Stimulated activated CD4-positive, alpha-beta T cell treated with anti-CD3 and anti-CD28 coated beads, Interleukin-1b, Interleukin-23, amount 100 ng/mL, for 48 hours (primary cell): ENCODE measurements around the gene PIM3.
A peak's percentile ranks its signal among the peaks of the same experiment; 100 is the strongest.

Experiments used
- DNase-seq: peaks from one replicate; pipeline ENCODE4 v3.0.0-alpha.2; 2020

PIM3 gene

DNA sequence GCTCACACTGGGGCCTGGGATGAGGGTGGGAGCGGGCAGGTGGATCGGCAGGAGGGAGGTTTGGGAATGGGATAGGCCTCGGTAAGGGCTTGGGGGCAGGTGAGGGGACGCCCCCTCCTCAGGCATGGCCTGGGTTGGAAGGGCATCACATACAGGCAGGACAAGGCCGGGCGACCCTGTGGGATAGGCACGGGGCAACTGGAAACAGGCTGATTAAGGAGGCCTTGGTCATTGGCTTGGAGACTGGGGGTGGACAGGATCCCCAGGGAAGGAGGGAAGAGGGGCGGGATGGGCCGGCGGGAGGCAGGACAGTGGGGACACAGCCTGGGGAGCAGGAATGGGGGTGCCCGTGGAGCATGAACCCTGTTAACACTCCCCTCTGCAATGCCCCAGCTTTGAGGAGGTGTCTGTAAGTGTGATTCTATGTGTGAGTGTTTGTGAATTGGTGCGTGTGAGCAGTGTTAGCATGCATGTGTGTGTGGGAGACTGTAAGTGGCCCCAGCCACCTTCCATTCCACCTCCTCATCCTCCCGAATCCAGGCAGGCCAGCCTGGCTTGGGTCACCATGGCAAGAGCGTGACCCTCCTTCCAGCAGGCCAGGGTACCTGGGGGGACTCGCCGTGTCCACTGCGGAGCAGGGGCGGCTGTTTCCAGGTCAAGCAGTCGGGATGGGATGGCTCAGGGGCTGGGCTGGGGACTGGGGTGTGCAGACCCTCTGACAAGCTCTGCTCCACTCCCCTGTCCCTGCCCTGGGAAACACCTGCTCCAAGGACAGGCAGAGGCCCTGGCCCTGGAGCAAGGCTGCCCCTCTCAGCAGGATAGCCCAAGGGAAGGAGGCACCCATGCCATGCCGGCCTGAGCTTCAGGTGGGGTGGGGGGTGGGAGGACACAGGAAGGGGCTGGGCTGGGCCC, 3.4 kb upstream of the PIM3 start:
- DNase-seq, result no peak

DNA sequence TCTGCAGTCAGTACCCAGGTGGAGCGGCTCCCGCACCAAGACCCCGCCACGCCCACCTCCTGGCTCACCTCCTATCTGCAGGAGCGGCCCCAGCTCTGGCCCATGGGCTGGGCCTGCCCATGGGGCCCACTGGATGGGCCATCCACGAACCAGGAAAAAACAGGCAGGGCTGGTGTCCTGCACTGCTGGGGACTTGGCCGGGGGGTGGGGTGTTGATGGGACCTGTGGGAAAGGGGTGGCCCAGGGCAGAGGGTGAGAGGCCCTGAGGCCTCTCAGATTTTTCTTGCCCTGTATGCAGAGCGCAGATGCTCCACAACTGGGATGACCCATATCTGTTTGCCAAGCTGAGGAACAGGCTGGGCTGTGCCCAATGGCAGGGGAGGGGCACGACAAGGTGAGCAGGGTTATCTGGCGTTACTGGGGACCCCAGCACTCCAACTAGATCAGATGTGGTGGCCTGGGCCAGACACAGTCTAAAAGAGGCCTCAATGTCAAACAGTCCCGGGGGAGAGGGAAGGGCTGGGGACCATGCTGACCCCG, 2.7 kb upstream of the PIM3 start:
- no peak for DNase-seq

DNA sequence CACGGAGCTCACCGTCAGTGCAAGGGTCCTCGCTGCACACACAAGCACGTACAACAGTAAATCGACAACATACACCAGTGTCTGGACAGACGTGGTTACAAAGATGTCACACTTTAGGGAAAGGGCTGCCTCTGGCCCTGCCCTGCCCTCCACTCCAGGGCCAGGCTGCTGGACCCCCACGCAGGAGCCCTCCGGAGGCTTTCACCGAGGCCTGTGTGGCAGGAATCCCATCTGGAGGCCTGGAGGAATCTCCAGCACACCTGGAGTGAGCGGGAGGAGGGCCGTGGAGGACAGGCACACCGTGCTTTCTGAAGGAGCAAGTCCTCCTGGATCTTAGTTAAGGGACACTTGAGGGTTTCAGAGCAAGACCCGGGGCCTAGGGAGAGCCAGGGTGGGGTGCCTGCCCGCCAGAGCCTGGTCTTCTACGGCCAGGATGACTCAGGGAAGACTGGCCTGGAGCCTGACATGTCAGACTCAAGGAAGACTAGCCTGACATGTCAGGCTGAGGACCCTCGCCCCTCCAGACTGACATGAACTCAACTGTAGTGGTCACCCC, 2.1 kb upstream of the PIM3 start:
- no peak for DNase-seq

DNA sequence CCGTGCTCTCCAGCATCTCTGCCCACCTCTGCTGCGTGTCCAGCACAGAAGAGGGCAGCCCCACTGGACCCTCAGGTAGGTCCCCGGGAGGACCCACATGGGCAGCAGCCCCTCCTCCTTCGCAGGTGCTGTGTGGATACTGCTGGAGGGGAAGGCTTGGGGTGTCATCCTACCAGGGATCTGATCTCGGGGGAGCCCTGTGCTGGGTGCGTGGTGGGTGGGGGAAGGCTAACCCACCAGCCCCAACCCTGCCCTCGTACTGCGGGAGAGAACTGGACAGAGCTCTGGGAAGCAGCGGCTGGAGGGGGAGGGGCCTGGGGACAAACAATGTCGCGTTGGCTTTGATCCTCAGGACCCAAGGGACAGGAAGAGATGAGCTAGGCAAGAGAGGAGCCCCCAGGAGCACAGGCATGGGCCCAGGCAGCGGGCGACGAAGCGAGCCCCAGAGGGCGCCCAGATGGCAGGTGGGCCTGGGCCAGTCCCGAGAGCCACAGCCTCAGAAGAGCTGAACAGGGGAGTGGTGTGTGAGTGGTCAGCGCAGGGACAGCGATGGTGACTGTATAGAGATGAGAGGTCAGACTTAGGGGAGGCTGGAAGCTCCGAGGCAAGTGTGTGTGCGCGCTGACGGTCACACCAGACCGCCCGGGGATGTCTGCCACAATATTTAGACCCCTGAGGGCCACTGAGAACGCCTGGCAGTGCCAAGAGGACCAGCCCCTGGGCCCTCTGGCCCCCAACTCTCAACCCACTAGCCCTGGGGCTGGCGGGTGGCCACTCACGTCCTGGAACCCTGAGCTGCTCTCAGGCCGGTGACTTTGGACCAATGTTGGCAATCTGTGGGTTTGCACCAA, 1.4 kb upstream of the PIM3 start:
- no peak for DNase-seq

DNA sequence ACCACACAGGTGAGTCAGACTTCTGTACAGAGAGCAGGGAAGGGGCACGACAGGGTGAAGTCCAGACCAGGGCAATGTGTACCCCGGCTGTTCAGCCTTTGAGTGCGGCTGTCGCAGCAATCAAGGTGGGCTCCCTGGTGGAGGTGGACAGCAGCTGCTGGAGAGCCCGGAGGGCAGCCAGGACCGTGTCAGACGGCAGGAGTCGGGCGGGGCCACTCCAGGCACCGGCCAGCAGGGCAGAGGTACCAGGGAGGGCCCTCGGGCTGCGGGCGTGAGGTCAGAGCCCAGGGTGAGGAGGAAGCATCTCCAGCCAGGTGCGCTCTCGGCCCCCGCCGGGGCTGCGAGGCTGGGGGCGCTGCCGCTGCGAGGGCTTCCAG, 802 bp upstream of the PIM3 start:
- DNase-seq, result no peak

DNA sequence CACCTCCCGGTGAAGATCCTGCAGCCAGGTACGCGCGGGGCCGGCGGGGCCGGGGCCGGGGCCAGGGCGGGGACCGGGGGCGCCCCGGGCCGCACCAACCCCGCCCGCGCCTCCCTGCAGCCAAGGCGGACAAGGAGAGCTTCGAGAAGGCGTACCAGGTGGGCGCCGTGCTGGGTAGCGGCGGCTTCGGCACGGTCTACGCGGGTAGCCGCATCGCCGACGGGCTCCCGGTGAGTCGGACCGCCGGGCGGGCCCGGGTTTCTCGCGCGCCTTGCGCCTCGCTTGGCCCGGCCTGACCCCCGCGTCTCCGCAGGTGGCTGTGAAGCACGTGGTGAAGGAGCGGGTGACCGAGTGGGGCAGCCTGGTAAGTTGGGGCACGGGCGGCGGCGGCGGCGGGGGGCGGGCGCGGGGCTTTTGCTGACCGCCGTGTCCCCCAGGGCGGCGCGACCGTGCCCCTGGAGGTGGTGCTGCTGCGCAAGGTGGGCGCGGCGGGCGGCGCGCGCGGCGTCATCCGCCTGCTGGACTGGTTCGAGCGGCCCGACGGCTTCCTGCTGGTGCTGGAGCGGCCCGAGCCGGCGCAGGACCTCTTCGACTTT, 531 bp downstream of the PIM3 start:
- no peak for DNase-seq

DNA sequence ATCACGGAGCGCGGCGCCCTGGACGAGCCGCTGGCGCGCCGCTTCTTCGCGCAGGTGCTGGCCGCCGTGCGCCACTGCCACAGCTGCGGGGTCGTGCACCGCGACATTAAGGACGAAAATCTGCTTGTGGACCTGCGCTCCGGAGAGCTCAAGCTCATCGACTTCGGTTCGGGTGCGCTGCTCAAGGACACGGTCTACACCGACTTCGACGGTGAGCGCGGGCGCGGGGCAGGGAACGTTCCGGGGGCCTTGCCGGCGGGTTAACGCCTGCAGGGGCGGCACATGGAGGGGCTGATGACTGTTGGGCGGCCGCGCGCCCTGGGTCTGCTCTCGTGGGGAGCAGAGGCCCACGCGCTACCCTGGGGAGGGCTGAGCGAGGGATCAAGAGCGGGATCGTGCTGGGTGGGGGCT, 1.0 kb downstream of the PIM3 start:
- no peak for DNase-seq

DNA sequence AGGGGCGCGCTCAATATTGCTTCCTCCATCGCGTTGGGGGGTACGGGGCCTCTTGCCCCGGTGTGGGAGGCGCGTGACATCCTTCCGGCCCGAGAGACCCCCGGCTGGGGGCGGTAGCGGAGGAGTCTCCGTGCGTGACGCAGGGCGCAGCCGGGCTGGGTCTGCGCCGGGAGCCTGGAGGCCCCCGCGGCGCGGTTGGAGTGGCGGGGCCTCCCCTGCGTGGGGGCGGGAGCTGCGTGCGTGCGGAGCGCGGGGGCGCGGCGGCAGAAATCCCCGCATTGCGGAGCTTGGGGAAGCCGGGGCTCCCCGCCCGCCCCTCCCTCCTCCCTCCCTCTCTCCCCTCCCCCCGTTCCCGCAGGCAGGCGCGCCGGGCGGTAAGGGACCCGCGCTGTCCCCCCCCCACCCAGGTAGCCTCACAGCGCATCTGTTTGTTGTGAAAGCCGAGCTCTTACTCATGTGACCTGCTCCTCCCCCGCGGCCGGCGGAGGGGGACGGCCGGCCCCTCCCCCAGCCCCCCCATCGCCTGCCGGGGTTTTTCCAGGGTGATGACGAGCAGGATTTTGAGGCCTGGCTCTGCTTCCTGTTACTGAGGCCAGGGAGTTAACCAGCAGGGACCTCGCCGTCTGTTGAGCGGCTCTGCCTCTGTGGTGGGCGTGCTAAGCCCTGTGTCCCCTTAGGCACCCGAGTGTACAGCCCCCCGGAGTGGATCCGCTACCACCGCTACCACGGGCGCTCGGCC, 1.6 kb downstream of the PIM3 start:
- DNase-seq, result peak; percentile 89

DNA sequence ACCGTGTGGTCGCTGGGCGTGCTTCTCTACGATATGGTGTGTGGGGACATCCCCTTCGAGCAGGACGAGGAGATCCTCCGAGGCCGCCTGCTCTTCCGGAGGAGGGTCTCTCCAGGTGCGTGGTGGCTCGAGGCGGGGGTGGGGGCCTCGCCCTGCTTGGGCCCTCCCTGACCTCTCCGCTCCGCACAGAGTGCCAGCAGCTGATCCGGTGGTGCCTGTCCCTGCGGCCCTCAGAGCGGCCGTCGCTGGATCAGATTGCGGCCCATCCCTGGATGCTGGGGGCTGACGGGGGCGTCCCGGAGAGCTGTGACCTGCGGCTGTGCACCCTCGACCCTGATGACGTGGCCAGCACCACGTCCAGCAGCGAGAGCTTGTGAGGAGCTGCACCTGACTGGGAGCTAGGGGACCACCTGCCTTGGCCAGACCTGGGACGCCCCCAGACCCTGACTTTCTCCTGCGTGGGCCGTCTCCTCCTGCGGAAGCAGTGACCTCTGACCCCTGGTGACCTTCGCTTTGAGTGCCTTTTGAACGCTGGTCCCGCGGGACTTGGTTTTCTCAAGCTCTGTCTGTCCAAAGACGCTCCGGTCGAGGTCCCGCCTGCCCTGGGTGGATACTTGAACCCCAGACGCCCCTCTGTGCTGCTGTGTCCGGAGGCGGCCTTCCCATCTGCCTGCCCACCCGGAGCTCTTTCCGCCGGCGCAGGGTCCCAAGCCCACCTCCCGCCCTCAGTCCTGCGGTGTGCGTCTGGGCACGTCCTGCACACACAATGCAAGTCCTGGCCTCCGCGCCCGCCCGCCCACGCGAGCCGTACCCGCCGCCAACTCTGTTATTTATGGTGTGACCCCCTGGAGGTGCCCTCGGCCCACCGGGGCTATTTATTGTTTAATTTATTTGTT, 2.4 kb downstream of the PIM3 start:
- DNase-seq, result peak; percentile 6

DNA sequence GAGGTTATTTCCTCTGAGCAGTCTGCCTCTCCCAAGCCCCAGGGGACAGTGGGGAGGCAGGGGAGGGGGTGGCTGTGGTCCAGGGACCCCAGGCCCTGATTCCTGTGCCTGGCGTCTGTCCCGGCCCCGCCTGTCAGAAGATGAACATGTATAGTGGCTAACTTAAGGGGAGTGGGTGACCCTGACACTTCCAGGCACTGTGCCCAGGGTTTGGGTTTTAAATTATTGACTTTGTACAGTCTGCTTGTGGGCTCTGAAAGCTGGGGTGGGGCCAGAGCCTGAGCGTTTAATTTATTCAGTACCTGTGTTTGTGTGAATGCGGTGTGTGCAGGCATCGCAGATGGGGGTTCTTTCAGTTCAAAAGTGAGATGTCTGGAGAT, 3.1 kb downstream of the PIM3 start:
- DNase-seq, result peak; percentile 1

DNA sequence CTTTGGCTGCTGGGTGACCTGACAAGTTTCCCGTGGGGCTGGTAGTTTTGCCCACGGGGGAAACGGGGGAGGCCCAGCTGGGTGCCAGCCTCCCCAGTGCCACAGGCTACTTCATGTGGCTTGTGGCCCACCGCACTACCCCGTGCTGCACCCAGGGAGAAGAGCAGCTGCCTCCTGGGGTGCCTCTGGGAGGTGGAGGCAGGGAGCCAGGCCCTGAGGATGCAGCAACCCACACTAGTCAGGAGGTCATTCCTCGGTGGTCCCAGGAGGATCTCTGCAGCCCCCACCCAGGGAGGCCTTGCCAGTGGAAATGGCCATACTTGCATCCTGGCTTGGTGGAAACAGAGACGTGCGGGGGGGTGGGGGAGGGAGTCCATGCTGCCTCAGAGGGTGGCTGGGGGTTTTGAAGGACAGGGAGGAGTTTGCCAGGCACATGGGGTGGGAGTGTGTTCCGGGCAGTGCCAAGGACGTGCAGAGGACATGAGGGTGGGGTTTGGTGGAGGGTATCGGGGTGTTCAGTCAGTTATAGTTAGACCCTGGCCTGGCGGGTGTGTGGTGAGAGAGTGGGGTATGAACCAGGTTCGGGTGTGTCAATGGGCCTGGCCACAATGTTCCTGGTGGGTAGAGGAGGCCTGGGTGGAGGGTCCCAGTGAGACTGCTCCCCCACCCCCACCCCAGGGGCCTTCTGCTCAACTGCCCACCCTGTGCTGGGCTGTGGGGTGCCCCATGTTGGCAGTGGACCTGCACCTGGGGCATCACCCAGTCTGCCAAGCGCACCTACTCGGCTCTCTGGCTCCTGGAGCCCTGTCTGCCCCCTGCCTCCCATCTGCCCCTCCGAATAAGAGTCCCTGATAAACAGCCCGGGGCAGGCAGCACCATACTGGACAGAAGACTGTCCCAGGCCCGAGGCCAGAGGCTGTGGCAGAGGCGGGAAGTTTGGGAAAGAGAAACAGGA, 3.8 kb downstream of the PIM3 start:
- peak; percentile 8 for DNase-seq

DNA sequence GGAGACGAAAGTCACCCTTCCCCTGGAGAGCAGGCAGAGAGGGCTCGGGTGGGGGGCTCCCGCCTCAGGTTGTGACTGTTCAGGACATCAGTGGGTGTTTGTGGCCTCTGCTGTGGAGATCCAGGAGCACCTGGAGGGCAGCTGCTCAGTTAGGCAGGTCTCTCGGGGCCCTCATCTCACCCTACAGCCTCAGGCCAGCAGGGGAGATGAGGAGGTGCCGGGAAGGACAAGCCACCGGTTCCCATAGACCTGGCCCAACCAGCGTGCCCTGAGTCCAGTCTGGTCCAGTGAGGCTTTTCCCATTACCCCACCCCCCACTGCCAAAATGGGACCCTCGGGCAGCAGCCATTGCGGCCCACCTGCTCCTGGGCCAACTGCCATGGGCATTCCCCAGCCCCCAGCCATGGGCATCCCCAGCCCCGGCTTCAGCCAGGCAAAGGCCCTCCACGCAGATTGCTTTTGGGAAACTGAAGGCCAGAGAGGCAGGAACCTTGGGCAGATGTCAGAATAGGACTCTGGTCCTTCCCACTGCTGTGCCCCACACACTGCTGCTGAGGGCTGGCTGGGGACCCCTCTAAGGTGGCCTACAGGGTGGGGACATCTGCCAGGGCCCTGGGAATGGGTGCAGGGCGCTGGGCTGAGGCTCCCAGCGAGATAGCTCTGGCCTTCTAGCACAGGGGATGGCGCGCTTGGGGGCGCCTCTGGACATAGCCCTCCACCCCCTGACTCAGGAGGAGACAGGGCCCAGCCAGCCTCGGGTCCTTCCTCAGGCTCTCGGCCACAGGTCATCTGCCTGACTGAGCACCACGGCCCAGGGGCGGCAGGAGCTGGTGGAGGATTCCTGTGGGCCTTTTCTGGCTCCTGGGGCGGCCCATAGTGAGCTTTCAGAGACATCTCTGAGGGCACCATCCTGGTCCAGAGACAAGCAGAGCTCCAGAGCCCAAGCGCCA, 4.8 kb downstream of the PIM3 start:
- peak; percentile 2 for DNase-seq

DNA sequence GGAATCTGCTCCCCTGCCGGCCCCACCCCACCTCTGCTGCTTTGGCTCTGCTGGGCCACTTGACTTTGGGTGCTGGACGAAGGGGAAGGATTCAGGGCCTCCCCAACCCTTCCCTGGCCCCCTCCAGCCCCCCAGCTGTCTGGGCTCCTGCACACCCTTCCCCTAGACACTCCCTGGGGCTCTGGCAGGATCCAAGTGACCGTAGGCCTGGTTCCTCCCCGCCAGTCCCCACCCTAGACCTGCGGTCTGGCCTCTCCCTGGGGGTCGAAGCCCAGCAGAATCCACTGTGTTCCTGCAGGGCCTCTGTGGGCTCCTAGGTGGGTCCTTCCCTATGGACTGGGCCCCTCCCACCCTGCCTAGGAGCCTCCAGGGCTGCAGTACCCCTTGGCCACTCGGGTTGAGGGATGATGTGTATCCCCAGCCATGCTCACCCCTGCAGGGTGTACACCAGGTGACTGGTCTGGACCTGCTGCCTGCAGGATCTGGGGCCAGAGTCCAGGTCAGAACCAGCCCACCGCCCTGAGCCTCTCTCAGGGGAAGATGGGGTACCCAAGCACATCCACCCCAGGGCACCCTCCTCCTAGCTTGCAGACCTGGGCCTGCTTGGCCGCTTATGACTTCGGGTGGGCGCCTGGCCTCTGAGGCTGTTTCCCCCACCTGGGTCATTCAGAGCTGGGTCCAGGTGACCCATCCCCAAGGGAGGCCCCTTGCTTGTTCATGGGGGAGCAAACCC, 5.6 kb downstream of the PIM3 start:
- DNase-seq, result peak; percentile 8

DNA sequence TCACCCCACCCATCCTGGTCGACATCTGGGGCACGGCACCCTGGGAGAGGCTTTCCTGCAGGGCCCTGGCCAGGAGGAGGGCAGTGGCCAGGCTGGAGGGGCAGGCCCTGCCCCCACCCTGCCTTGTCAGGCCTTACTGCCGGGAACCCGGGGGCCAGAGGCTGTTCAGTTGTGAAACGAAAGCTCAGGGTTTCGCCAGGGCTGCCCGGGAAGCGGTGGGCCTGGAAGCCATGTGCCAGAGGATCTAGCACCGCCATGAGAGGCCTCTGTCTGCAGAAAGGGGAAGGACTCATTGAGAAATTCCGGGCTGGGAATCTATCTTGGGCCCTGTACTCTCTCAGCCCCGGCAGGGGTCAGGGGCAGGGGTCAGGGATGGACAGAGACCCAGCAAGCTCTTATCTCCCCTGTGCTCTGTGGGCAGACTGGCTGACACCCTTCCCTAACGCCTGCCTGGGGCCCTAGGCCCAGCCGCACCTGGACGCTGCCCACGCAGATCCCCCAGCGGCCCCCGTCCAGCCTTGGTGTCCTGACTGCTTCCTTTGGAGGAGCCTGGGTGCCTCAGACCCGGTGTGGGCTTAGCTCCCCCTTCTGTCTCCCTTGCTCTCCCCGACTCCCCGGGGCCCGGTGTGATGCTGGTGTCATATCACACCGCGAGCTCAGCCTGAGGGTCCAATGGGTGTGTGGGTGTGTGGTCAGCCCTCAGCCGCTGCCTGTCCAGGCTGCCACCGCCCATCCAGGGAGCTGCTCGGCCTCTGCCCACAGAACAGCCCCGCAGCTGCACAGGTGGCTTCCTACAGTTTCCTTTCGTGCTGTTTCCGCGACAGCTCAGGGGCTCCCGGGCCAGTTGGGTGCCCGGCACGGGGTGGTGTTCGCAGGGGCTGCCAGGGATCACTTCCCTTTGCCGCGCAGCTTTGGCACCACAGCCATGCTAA, 6.5 kb downstream of the PIM3 start:
- DNase-seq, result peak; percentile 19

DNA sequence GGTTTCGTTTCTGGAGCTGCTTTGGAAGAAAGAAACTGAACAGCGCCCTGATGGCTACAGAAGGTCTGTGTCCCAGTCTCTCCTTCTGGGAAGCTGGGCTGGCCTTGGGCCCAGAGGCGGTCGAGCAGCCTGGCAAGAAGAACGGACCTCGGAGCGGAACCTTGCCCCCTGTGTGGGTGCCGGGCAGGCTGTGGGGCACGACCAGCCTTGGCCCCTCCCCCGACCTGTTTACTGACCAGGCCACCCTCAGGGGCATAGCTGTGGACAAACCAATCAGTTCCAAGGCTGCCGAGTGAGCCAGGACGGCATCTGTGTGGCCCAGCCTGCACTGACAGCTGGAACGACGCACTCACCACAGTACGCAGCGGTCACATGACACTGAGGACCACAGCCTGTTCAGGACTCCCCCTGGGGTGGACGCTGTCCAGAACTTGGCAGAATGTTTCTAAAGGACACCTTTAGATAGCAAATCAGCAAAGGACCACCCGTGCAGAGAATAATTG, 7.2 kb downstream of the PIM3 start:
- DNase-seq, result peak; percentile 7

DNA sequence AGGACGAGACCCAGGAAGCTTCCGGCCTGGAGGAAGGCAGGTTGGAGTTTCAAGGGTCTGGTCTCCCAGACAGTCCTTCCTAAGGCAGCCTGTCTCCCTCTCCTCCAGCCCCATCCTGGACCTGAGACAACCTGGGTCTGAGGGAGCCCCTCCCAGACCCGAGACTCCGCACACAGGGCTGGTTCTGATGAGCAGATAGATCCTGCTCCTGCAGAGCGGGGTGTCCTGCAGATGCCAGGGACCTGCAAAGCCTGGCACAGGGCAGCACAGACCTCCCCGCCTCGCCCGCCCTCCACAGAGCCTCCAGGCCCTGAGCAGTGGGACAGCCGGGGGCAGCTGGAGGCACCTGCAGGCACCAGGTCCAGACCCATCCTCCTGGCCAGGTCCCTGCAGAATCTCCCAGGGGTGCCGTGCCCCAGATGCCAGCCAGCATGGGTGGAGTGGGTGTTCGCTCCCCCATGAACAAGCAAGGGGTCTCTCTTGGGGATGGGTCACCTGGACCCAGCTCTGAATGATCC, 7.8 kb downstream of the PIM3 start:
- DNase-seq, result peak; percentile 8
